Stimulated activated CD4-positive, alpha-beta T cell treated with anti-CD3 and anti-CD28 coated beads, Interleukin-12 subunit alpha, Interleukin-12 subunit beta, amount 100 ng/mL, for 4 hours (primary cell): ENCODE results near the gene EPB42.
A peak's percentile ranks its signal among the peaks of the same experiment; 100 is the strongest.
"Not testable (repeated sequence)": the region's sequence is repeated elsewhere in the genome, so short reads cannot be mapped to it uniquely, and the experiment has no call there.

Experiments
- DNase-seq: peaks from one replicate; pipeline ENCODE4 v3.0.0-alpha.2; 2020

Gene EPB42

DNA sequence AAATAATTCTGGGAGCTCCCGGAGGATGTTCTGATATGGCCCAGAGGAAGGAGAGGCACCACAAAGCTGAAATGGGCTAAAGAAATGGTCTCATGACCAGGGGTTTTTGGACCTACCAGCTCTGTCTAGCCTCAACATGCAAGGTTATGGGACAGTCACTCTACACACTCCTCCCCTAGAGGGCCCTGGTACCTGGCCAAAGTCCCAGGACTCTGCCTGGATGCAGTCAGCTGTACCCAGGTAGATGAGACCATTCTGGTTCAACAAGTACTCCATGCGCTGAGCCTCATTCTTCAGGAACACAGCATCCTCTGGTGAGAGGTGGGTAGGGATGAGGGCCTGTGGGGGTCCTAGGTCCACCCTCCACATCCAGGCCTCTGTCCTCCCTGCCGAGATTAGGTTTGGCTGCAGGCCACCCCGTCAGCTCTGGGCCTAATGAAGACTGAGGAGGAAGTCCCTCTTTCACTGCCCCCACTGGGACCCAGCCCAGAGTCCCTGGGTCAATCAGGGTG, 9.5 kb downstream of the EPB42 start:
- no peak for DNase-seq

DNA sequence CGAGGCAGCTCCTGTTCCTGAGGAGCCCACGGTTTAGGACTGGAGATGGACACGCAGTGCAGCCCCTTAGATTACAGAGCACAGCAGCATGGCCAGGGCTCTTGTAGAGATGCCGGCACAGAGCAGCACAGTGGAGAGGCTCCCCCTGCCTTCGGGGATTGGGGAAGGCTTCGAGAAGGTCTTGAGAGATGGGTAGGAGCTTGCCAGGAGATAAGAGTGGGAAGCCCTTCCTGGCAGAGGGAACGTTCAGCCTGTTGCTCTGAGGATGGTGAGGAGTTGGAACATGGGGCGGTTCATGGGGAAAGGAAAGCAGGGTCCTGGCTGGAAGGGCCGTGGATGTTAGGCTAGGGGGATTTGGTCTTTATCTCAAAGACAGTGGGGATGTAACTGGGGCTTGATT, 10.0 kb downstream of the EPB42 start:
- no peak for DNase-seq

DNA sequence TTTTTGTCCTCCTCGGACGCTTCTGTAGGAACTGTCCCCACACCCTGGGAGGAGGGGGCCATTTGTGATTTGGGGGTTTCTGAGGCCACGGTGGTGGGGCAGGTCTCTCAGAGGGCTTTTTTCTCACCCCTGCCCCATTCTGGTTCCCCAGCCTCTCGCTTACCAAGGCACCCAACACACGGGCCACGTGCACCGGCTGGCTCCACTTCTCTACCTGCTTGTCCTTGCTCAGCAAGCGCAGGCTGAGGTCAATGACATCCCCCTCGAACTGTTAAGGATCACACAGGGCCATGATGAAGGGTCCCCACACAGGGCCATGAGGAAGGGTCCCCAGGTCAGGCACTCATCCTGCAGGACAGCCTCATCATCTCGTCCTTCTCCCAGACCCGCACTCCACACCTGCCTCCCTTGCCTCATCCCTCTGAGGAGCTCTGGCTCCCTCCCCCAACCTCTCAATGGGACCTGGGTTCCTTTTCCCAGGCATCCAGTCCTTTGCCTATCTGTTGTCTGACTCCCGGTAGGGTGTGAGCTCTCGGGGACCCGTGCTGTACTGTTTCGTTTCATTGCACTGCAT, 10.6 kb downstream of the EPB42 start:
- DNase-seq = no peak

DNA sequence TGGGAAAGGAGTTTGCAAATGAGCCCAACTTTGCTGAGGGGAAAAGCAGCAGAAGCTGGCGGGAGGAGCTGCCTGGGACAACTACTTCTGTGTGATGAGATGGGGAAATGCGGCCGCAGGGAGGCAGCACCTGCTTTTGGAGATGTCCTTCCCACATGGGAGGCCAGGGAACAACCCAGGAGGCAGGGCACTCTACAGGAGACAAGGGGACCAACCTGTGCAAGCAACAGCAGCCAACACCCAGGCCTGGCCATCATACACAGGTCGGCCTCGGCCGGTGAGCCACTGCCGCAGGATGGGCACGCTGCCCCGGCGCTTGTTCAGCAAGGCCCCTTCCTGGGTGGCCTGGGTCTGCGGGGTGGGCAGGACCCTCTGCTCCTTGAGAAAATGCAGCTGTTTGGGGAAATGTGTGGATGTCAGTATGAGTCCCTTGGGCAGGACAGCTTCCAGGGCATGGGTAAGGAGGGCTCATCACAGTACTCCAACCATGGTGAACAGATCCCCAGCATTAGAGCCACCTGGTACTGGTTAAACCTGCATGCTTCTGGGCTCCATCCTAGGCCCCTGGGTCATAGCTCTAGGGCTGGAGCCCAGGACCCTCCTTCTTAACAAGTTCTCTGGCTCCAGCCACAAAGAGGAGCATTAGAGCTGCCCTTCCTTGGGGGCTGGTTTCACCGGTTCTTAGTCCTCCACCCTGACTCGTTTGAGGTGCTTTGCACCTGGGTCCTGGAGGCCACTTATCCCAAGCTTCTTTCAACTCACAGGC, 11.6 kb downstream of the EPB42 start:
- no peak for DNase-seq

DNA sequence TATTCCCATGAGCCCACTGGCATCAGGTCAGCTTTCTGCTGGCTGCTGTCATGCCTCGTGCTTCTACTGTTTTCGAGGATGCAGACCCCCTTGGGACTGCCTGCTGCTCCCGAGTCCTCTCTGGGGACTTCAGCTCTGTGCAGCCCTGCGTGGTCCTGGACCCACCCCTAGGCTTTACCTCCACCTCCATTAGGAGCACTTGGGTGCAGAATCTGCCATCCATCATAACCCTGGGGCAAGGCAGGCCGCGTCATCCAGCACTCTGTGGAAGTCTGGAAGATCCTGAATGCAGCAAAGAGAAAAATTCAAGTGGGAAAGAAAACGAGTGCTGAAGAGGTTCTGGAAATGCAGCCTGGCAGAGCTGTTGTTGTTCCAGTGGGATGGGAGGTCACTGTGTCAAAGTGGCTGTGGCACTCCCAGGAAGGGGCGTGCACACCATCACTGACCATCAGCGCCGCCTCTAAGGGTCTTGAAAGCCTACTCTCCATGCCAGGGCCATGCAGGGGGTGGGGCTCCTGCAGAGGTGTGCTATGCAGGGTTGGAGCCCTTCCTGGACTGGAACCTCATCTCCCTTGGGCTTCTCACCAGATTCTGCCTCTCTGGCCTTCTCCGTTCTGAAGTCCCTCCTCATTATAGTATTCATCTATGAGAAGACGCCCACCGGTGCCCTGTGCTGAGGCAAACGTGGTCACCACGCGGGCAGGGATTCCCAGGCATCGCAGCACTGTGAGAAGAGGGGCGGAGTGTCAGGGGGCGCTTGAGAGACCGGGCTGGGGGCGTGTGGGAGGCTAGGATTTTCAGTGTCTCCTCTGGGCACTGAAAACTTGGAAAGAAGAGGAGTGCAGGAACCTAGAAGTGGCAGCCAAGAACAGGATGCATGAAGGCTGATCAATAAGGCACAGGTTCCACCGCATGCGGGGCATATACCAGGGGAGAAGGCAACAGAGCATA, 12.5 kb downstream of the EPB42 start:
- DNase-seq = no peak

DNA sequence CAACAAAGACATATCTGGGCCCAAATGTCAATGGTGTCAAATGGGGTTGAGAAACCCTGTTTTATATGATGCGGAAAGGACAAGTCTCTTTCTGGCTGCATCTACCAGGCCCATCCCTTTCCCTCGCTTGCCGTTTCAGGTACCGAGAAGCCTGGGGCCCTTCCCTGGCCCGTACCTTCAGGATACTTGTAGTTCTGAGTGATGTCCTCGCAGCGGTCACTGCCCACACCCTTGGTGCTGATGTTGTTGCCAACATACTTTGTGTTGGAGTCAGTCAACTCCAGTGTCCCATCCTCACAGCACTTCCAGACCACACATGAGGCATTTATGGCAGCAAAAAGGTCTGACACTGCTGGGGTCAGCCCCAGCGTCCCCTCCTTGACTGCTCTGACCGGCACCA, 13.8 kb downstream of the EPB42 start:
- DNase-seq = no peak

DNA sequence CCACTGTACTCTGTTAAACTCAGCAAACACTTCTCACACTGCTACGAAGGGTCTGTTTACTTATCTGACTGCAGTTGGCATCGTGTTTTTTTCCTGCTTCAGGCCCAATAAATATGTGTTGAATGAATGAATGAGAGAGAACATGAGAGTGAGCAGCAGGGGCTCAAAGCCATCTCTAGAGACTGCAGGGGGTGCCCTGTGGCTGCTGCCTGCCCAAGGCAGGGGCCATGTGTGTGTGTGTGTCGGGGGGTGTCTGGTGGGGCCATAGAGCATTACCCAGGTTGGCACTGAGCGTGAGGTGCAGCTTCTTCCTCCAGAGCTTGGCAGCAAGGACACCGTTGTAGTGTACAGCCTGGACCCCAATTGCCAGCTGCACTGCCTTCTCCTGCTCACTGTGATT, 14.8 kb downstream of the EPB42 start:
- DNase-seq = no peak

DNA sequence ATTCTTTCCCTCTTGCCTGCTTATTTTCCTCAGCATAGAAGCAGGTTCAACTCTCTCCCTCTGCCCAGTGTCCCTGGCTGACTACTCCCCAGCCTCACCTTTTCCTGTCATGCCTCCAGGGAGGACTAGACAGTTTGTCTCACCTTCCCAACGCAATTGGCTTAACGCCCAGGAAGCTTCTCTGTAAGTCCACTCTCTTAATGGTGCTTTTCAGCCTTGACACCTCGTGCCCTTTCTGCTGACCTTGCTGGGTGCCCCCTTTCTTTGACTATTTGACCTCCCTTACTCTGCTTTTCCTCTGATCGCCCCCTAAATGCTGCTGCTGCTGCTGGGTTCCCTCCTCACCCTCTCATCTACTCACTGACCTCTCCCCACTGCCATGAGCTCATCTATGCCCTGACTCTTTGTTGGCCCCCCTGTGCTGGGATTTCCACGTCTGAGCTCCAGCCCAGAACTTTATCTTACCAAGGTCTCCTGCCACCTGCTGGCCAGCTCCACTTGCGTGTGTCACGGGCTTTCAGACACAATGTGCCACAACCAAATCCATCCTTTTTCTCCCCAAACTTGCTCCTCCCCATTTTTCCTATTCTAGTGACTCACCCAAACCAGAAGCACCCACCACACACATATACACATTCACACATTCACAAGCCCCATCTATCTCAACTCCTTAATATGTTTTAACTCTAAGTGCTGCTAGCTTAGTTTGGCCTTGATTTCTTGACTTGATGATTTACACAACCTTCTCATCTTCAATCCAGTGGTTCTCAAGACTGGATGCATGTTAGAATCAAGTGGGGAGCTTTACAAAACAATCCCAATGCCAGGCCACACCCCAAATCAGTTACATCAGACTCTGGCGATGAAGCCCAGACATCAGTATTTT, 16.6 kb downstream of the EPB42 start:
- DNase-seq = peak; percentile 27

DNA sequence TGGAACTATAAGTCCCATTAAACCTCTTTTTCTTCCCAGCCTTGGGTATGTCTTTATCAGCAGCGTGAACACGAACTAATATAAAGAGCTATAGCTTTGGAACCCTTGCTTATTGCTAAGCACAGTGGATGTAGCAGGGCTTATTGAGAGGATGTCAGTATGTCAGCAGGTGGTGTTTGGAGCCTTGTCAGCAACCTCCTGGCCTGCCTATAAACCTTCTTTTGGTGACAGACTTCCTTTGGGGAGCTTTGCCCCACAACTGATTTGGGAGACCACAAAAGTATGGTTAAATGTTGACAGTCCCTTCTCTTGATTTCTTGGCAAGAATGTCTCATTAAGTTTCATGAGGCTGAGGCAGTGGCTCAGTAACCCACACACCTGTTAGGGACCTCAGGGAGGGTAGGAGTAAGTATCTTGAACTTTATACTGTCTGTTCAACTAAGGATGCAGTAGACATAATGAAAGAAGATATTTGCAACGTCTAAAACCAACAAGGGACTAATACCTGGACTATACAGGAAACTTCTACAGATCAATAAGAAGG, 20.8 kb downstream of the EPB42 start:
- no peak for DNase-seq

DNA sequence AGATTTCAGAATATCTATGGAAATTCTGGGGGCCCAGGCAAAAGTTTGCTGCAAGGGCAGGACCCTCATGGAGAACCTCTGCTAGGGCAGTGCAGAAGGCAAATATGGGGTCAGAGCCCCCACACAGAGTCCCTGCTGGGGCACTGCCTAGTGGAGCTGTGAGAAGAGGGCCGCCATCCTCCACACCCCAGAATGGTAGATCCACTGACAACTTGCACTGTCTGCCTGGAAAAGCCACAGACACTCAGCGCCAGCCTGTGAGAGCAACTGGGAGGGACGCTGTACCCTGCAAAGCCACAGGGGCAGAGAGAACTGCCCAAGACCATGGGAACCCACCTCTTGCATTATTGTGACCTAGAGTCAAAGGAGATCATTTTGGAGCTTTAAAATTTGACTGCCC, 21.8 kb downstream of the EPB42 start:
- DNase-seq = no peak

DNA sequence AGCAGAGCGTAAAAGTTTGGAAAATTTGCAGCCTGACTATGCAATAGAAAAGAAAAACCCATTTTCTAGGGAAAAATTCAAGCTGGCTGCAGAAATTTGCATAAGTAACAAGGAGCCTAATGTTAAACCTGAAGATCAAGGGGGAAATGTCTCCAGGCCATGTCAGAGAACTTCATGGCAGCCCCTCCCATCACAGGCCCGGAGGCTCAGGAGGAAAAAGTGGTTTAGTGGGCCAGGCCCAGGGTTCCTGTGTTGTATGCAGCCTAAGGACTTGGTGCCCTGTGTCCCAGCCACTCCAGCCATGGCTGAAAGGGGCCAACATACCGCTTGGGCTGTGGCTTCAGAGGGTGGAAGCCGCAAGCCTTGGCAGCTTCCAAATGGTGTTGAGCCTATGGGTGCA, 22.3 kb downstream of the EPB42 start:
- DNase-seq = not testable (repeated sequence)

DNA sequence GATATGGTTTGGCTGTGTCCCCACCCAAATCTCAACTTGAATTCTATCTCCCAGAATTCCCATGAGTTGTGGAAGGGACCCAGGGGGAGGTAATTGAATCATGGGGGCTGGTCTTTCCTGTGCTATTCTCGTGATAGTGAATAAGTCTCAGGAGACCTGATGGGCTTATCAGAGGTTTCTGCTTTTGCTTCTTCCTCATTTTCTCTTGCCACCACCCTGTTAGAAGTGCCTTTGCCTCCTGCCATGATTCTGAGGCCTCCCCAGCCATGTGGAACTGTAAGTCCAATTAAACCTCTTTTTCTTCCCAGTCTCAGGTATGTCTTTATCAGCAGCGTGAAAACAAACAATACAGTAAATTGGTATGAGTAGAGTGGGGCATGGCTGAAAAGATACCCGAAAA, 23.0 kb downstream of the EPB42 start:
- DNase-seq = not testable (repeated sequence)

DNA sequence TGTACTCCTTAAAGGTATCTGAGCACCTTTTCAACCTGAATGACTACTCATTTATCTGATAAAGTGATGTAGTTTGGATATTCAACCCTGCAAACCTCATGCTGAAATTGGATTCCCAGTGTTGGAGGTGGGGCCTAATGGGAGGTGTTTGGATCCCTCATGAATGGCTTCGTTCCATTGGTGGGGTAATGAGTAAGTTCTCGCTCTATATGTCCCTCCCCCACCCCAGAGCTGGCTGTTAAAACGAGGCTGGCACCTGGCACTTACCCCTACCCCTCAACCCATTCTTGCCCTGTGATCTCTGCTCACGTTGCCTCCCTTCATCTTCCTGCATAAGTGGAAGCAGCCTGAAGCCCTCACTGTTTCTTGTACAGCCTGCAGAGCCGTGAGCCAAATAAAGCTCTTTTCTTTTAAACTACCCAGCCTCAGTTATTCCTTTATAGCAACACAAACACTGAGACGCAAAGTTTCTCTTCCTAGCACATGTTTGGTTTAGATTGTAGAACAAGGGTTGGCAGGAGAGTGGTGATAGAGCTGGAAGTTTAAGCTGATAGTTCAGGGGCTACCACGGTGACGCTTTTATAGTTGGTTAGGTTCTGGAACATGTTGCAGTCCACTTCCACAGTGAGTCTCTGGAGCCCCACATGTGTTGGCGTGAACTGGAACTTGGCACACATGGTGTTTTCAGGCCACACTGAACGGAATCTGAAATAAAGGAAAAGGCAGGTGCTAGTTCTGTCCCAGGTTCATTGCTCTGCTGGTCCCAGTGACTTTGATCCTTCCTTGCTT, 23.9 kb downstream of the EPB42 start:
- no peak for DNase-seq

DNA sequence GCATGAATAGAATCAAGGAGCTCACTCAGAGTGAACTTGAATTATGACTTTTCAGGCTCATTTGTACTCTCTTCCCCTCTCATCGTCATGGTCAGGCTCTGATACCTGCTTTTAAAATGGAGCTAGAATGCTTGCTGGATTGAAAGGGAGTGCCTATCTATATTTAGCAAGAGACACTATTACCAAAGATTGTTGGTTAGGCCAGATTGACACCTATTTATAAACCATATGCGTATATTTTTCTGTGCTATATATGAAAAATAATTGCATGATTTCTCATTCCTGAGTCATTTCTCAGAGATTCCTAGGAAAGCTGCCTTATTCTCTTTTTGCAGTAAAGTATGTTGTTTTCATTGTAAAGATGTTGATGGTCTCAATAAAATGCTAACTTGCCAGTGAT, 26.0 kb downstream of the EPB42 start:
- no peak for DNase-seq

DNA sequence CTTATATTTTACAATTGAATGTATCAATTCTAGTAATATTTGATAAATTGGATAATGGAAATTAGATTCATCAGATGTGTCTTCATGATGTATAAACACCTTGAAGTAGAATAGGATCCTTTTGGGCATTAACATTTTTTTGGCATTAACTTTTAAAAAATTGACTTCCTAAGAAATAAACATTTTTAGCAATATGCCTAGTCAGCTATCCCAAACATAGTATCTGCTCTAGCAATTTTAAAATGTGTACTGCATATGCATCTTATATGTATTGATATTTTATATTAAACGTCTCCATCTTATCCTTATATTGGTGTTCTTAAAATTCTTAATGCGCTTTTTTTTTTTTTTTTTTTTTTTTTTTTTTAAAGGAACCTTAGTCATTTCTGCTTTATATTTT, 27.1 kb downstream of the EPB42 start:
- DNase-seq = no peak

DNA sequence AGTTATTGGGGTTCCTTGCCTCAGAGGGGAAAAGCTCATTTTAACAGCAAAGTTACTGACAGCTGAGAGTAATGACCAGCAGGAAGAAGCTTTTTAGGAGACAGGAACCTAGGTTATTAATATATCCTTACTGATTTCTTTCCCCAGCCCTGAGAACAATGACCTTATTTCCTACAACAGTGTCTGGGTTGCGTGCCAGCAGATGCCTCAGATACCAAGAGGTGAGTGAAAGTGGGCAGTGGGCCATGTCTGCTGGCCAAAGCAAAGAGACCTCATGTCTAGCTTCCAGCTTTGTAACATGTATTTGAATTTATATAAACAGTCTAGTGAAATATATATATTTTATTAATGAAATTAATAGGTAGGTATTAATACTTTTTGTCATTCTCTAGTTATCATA, 30.6 kb downstream of the EPB42 start:
- no peak for DNase-seq

DNA sequence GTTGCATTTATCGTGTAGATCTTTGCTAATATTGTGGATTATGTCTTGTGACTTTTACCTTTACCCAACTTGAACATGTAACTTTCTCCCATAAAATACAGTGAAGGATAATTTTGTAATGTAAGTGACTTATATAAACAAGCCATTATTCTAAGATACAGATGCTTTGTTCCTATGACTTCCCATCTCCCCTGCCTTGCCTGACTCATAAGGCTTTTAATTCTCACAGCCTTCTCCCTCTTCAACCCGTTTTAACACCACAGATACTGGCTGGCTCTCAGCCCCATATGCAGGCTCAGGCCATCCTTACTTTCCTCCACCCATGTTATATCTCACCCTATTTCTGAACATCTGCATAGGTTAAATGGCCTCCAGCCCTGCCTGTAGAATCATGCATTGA, 31.5 kb downstream of the EPB42 start:
- no peak for DNase-seq

DNA sequence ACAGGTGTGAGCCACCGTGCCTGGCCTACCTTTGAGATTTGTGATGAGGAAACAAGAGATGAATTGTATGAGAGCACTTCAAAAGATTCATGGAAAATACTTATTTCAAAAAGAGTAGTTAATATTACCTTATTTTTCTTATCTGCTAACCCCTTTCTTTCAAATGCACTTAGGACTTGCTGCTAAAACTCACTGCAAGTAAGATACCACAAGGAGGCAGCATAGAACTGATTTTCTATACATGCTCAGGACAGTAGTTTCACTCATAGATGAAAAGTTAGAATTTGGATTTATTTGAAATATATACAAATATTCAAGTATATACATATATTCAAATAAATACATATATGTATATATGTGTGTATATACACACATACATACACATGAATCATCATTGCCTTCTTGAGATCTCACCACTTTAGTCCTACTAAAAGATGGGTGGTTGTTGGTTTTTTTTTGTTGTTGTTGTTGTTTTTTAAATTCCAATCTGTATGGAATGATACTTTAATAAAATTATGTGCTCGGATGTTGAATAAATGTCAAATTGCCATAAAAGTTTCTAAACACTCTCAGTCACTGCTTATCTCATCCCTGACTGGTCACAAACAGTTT, 33.2 kb downstream of the EPB42 start:
- DNase-seq = no peak

DNA sequence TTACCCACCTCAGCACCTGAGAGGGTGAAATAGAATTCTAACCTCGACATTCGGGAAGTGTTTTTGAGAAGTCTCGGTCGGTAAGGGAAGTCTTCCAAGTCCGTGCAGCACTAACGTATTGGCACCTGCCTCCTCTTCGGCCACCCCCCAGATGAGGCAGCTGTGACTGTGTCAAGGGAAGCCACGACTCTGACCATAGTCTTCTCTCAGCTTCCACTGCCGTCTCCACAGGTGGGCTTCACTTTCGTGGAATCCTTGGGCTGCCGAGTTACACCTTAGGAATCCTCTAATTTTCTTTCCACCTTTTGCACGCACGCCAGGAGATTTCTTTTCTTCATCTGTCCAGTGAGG, 34.8 kb downstream of the EPB42 start:
- no peak for DNase-seq

DNA sequence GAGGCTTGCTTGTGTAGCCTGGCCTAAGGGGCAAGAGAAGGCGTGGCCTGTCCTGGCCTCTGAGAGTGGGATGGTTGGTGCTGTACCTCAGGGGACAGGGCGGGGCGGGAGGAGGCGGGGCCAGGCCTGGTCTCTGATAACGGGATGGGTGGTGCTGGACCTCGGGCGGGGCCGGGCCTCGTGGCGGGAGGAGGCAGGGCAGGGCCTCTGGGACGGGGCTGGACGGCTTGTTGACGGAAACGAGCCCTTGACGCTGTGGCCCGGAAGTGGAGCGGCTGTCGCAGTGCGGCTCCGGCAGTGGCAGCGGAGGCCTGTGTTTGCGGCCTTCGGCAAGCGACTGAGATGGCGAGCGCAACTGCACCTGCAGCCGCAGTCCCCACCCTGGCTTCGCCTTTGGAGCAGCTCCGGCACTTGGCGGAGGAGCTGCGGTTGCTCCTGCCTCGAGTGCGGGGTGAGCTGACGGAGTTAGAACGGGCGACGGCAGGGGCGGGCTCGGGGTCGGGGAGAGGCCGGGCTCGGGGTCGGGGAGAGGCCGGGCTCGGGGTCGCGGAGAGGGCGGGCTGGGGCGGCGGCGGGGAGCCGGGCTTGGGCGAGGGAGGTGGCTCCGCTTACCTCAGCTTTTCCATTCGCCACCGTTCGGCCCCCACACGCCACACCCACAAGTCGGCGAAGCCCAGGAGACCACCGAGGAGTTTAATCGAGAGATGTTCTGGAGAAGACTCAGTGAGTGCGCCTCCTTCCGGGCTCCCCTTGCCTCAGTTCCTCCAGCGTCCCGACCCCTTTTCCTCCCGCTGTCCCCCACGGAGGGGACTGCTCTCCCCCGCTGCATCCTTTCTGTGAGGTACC, 35.4 kb downstream of the EPB42 start, which contains the start of gene CCNDBP1:
TSS of gene CCNDBP1 (plus strand) at position 247 of the 846 bp plus-strand sequence. CDS start at position 343, 96 bp downstream.
- DNase-seq = peak; percentile 84
